Adrenal gland (tissue), 5 donors: ENCODE results near the gene ASTL.

ENCODE experiments used
- POLR2A ChIP-seq, 2 donors: fragments of 450-650 bp; IDR thresholded peaks; one replicate each; pipeline ENCODE4 v1.6.1; 2017; ENCODE audit warnings: antibody characterized with exemption in 2 of 2, mild to moderate bottlenecking in 2 of 2, moderate library complexity in 1 of 2
- TF ChIP-seq, protein P1 (sequence below), 6 experiments: fragments of 450-650 bp in 4 of 6; fragments of 200-600 bp in 2 of 6; sonication (generic) in 1 of 6; IDR thresholded peaks; 1 replicate in 5 of 6; 2 replicates in 1 of 6; pipeline versions ENCODE4 v1.5.1 to v1.8.0; 2016 to 2021; ENCODE audit warnings: antibody characterized with exemption in 6 of 6, mild to moderate bottlenecking in 2 of 6, moderate library complexity in 1 of 6
- donor health status: DM: no; HTN: no; CAD: no.

GRCh38 chr2:96083989-96084857, 54.1 kb downstream of the ASTL start:
- TF ChIP-seq, protein P1, sequence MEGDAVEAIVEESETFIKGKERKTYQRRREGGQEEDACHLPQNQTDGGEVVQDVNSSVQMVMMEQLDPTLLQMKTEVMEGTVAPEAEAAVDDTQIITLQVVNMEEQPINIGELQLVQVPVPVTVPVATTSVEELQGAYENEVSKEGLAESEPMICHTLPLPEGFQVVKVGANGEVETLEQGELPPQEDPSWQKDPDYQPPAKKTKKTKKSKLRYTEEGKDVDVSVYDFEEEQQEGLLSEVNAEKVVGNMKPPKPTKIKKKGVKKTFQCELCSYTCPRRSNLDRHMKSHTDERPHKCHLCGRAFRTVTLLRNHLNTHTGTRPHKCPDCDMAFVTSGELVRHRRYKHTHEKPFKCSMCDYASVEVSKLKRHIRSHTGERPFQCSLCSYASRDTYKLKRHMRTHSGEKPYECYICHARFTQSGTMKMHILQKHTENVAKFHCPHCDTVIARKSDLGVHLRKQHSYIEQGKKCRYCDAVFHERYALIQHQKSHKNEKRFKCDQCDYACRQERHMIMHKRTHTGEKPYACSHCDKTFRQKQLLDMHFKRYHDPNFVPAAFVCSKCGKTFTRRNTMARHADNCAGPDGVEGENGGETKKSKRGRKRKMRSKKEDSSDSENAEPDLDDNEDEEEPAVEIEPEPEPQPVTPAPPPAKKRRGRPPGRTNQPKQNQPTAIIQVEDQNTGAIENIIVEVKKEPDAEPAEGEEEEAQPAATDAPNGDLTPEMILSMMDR (IDR thresholded peaks at IDR 0.05) = no peak
- no peak for TF ChIP-seq POLR2A (IDR thresholded peaks at IDR 0.05)
